Endothelial cell of umbilical vein (primary cell): ENCODE data around the gene PLEKHH3. TPM values are rescaled to one million over a fixed set of nuclear protein-coding genes. Genes with fewer than 3 reads are reported as not detected.
"Not testable (repeated sequence)": the region's sequence is repeated elsewhere in the genome, so short reads cannot be mapped to it uniquely, and the experiment has no call there.

Source experiments
- BruUV-seq: library from RNA; stranded (reverse); fragments of 400-500 nt; replicated peaks from 2 replicates; lab custom pipeline; 2021; lab: Mats Ljungman, UMichigan
- CTCF ChIA-PET: fragments of 300-600, 350-600 bp; sonication (Branson Sonifier 250); formaldehyde crosslinking; loops from one replicate; lab custom pipeline; 2021; ENCODE audit warnings: antibody characterized with exemption, inconsistent platforms; lab: Charles Lee
- POLR2A ChIA-PET: fragments of 300-600, 350-600 bp; sonication (Branson Sonifier 250); formaldehyde crosslinking; loops from one replicate; lab custom pipeline; 2021; ENCODE audit warnings: antibody characterized with exemption, inconsistent platforms; lab: Charles Lee
- DNase-seq: peaks from one replicate; pipeline ENCODE4 v3.0.0-alpha.2; 2011; ENCODE audit warnings: low read depth, low spot score
- FAIRE-seq: peaks from 2 replicates; lab custom pipeline; 2011; peaks lifted over from hg19 to GRCh38; lab: Jason Lieb, UNC
- H2AFZ ChIP-seq: 2 replicates; pipeline ENCODE4 v1.6.0; 2012; ENCODE audit warnings: low read depth, low read length, control low read depth, inconsistent platforms
- H3K27ac ChIP-seq: 2 replicates; pipeline ENCODE4 v1.5.1; 2011; ENCODE audit warnings: low read depth, mild to moderate bottlenecking, control low read depth, low read length, moderate library complexity; ENCODE audit not compliant: insufficient read depth
- H3K27me3 ChIP-seq, 2 experiments: 2 replicates each; pipeline versions ENCODE4 v1.6.0 to v1.6.1; 2011; ENCODE audit warnings: low read length in 2 of 2, mixed read lengths in 1 of 2; ENCODE audit not compliant: control insufficient read depth in 2 of 2, insufficient read depth in 2 of 2
- H3K36me3 ChIP-seq, 2 experiments: 2 replicates in 1 of 2; 3 replicates in 1 of 2; pipeline ENCODE4 v1.5.1; 2011; ENCODE audit warnings: low read length in 2 of 2, mild to moderate bottlenecking in 1 of 2, moderate library complexity in 1 of 2; ENCODE audit not compliant: control insufficient read depth in 2 of 2, insufficient read depth in 2 of 2; ENCODE audit errors: extremely low read depth in 1 of 2
- H3K4me1 ChIP-seq: 3 replicates; pipeline ENCODE4 v1.5.1; 2011; ENCODE audit warnings: mild to moderate bottlenecking, low read length; ENCODE audit not compliant: control insufficient read depth, insufficient read depth; ENCODE audit errors: extremely low read depth
- H3K4me2 ChIP-seq: 2 replicates; pipeline ENCODE4 v1.6.1; 2011; ENCODE audit warnings: low read length, control low read depth, mixed read lengths; ENCODE audit not compliant: insufficient read depth
- H3K4me3 ChIP-seq, 3 experiments: fragments of 200-600 bp in 1 of 3; sonication (generic), shearing (Covaris generic) in 1 of 3; replicated peaks in 1 of 3; 2 replicates each; pipeline ENCODE4 v1.5.1; 2011 to 2016; ENCODE audit warnings: control low read depth in 3 of 3, low read length in 3 of 3, mild to moderate bottlenecking in 2 of 3, inconsistent platforms in 1 of 3, low read depth in 1 of 3, moderate library complexity in 1 of 3; ENCODE audit not compliant: insufficient read depth in 1 of 3
- H3K79me2 ChIP-seq: 2 replicates; pipeline ENCODE4 v1.6.0; 2012; ENCODE audit warnings: low read length, inconsistent platforms; ENCODE audit not compliant: control insufficient read depth, insufficient read depth
- H3K9ac ChIP-seq: replicated peaks from 2 replicates; pipeline ENCODE3; 2011; ENCODE audit warnings: low read length, control low read depth; ENCODE audit not compliant: insufficient read depth; ENCODE audit errors: extremely low read depth
- H3K9me1 ChIP-seq: replicated peaks from 3 replicates; pipeline ENCODE4 v1.6.0; 2011; ENCODE audit warnings: mild to moderate bottlenecking, low read length; ENCODE audit not compliant: control insufficient read depth, insufficient read depth; ENCODE audit errors: extremely low read depth
- H3K9me3 ChIP-seq: replicated peaks from 2 replicates; pipeline ENCODE4 v1.5.1; 2012; ENCODE audit warnings: low read length, inconsistent platforms; ENCODE audit not compliant: control insufficient read depth, insufficient read depth
- H4K20me1 ChIP-seq: replicated peaks from 2 replicates; pipeline ENCODE3; 2011; ENCODE audit warnings: mild to moderate bottlenecking, low read length; ENCODE audit not compliant: control insufficient read depth, insufficient read depth; ENCODE audit errors: extremely low read depth
- FOS ChIP-seq: IDR thresholded peaks from 2 replicates; pipeline ENCODE4 v1.6.1; 2011; ENCODE audit warnings: mild to moderate bottlenecking, low read length, moderate library complexity, borderline replicate concordance; ENCODE audit not compliant: insufficient read depth
- GATA2 ChIP-seq: IDR thresholded peaks from 2 replicates; pipeline ENCODE4 v1.7.0; 2011; ENCODE audit warnings: low read depth, mild to moderate bottlenecking, moderate library complexity, mixed read lengths, low read length; ENCODE audit not compliant: insufficient read length, insufficient read depth
- JUN ChIP-seq: IDR thresholded peaks from 2 replicates; pipeline ENCODE4 v1.6.1; 2011; ENCODE audit warnings: borderline replicate concordance, low read depth; ENCODE audit not compliant: insufficient read length, insufficient read depth
- POLR2A ChIP-seq: IDR thresholded peaks from 2 replicates; pipeline ENCODE4 v1.6.1; 2012; ENCODE audit warnings: low read depth, mild to moderate bottlenecking, control low read depth, low read length
- dilution Hi-C: fragments of 300-500 bp; cut with MboI; formaldehyde crosslinking; loops from one replicate; pipeline ENCODE4 v1.15.0; 2019; ENCODE audit warnings: low sequenced_read_pairs; ENCODE audit not compliant: extremely low pct_ligation_motif_present
- intact Hi-C: fragments of 100-400 bp; cut with micrococcal nuclease; formaldehyde crosslinking; loops from one replicate; pipeline ENCODE4 v1.10.0; 2022
- polyA plus RNA-seq, 4 experiments: library from polyadenylated mRNA; depleted of rRNA in 3 of 4; stranded (reverse) in 3 of 4; unstranded in 1 of 4; fragments of >200 nt; gene quantifications; 2 replicates each; pipeline versions ENCODE4 v1.2.1 to v1.2.3, GENCODE V29; 2011 to 2012; ENCODE audit warnings: missing spikeins in 1 of 4
- total RNA-seq: library from RNA; stranded (reverse); gene quantifications from 2 replicates; pipeline ENCODE4 v1.2.3, GENCODE V29; 2021
- TF ChIP-seq, protein P1 (sequence below), 2 donors: IDR thresholded peaks; 1 replicate in 1 of 2; 2 replicates in 1 of 2; pipeline ENCODE4 v1.5.1; 2011; ENCODE audit warnings: low read length in 2 of 2, mild to moderate bottlenecking in 2 of 2, moderate library complexity in 2 of 2, control low read depth in 1 of 2, inconsistent platforms in 1 of 2, low read depth in 1 of 2; ENCODE audit not compliant: insufficient read depth in 1 of 2; ENCODE audit errors: extremely low read depth in 1 of 2
- TF ChIP-seq, protein P2 (sequence below): IDR thresholded peaks from 2 replicates; pipeline ENCODE4 v1.6.1; 2011; ENCODE audit not compliant: insufficient read depth, insufficient read length

The PLEKHH3 gene
- total and polyA plus RNA-seq, 2 donors (not counting 3 experiments of a cell fraction or from before 2014, with no cell fraction given): 5.4 to 11.3 TPM

DNA sequence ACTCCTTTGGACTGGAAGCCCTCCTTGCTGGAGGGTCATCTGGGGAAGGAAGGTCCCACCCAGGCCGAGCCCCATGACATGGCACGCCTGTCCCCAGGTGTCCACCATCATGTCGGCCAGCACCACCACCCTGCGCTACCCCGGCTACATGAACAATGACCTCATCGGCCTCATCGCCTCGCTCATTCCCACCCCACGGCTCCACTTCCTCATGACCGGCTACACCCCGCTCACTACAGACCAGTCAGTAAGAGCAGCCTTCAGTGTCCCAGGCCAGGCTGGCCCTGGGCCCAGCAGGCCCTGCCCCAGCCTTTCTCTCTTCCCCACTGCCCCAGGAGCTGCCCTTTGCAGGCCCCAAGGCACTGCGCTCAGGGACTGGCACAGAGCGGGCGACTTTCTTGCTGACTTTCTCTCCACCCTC, 11.2 kb downstream of the PLEKHH3 start:
- Histone ChIP-seq H3K79me2 (no peaks in the 10 kb centered on the region), H3K9me1 (no peaks in the 10 kb centered on the region), H3K9me3 (no peaks in the 10 kb centered on the region), H3K27ac (no peak overlapping the region), H4K20me1 (no peaks in the 10 kb centered on the region), H3K27me3 (no peaks in the 10 kb centered on the region), H3K36me3 (peaks cover 9 to 14% of the 10 kb centered on the region in 2 experiments), H3K9ac (no peak overlapping the region), H2AFZ (no peak overlapping the region), H3K4me1 (peaks cover 14% of the 10 kb centered on the region), H3K4me3 (no peak overlapping the region), H3K4me2 (no peak overlapping the region)
- ChIA-PET CTCF (no interaction called here), POLR2A (no interaction called here)
- intact Hi-C loops: no loop called here
- dilution Hi-C loops: no loop called here
- TF ChIP-seq FOS: no peak
- BruUV-seq: no TSS peak
- no peak for FAIRE-seq
- DNase-seq: no peak

DNA sequence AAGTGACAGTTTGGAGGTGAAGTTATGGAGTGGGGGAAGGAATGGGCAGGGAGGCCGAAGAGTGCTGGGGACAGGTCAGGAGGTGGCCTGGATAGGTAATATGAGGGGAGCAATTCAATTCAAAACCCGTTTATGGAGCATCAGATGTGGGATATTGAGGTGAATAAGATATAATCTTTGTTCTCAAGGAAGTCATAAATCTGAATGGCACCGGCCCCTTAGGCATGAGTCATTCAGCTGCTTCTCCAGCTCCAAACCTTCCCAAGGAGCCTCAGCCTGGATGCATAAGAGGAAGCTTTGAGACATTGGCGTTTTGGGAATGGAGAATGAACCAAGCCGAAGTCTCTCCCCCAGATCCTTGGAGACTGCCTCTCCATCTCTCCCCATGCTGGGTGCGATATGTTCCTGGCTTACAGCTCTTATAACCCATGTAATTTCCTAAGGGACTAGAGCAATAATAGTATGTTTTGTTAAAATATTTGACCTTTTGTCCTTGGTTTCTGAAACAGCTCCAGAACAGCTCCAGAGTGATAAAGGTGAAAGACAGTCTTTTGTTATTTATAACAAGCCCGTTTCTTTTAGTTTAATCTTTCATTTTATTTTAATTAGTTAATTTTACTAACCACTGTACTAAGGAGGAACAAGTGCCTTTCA, 16.0 kb downstream of the PLEKHH3 start:
- BruUV-seq: no TSS peak
- ChIA-PET POLR2A (interaction anchor here (0.8 kb wide), 1 partner anchor 16 kb away, joined by 3 read pairs; the partner anchor contains the start of gene PLEKHH3), CTCF (interaction anchor here (0.6 to 2.4 kb wide), 8 partner anchors 13 to 82 kb away, joined by 3 to 14 read pairs (median 6); partner anchors contain the start of genes CCR10, PLEKHH3 and TUBG1)
- H3K4me2 ChIP-seq: peak overlapping the region; percentile 59
- no peak overlapping the region for H3K27ac ChIP-seq
- no peaks in the 10 kb centered on the region for H3K9me3 ChIP-seq
- H4K20me1 ChIP-seq: no peaks in the 10 kb centered on the region
- dilution Hi-C loops (no loop called here), intact Hi-C loops (loop anchor here (2.0 kb wide), 1 partner anchor 16 kb away; the partner anchor contains the start of gene PLEKHH3)
- TF ChIP-seq POLR2A (no peak), GATA2 (peak; percentile 92), JUN (peak; percentile 73), FOS (peak; percentile 91)
- TF ChIP-seq, protein P1, sequence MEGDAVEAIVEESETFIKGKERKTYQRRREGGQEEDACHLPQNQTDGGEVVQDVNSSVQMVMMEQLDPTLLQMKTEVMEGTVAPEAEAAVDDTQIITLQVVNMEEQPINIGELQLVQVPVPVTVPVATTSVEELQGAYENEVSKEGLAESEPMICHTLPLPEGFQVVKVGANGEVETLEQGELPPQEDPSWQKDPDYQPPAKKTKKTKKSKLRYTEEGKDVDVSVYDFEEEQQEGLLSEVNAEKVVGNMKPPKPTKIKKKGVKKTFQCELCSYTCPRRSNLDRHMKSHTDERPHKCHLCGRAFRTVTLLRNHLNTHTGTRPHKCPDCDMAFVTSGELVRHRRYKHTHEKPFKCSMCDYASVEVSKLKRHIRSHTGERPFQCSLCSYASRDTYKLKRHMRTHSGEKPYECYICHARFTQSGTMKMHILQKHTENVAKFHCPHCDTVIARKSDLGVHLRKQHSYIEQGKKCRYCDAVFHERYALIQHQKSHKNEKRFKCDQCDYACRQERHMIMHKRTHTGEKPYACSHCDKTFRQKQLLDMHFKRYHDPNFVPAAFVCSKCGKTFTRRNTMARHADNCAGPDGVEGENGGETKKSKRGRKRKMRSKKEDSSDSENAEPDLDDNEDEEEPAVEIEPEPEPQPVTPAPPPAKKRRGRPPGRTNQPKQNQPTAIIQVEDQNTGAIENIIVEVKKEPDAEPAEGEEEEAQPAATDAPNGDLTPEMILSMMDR (IDR thresholded peaks at IDR 0.05; ENCODE audit: extremely low read depth in 1 of 2, insufficient read depth in 1 of 2, low read depth in 1 of 2, low read length in 2 of 2): no peak
- TF ChIP-seq, protein P2, sequence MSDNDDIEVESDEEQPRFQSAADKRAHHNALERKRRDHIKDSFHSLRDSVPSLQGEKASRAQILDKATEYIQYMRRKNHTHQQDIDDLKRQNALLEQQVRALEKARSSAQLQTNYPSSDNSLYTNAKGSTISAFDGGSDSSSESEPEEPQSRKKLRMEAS: no peak
- no peak overlapping the region for H3K4me3 ChIP-seq
- H3K27me3 ChIP-seq: no peaks in the 10 kb centered on the region
- FAIRE-seq (peak; percentile 91), DNase-seq (peak; percentile 63)
- peaks cover 0 to 2% of the 10 kb centered on the region in 2 experiments for H3K36me3 ChIP-seq
- H3K79me2 ChIP-seq: no peaks in the 10 kb centered on the region
- H3K9ac ChIP-seq: no peak overlapping the region
- no peaks in the 10 kb centered on the region for H3K9me1 ChIP-seq
- H3K4me1 ChIP-seq: peaks cover 17% of the 10 kb centered on the region
- no peak overlapping the region for H2AFZ ChIP-seq

DNA sequence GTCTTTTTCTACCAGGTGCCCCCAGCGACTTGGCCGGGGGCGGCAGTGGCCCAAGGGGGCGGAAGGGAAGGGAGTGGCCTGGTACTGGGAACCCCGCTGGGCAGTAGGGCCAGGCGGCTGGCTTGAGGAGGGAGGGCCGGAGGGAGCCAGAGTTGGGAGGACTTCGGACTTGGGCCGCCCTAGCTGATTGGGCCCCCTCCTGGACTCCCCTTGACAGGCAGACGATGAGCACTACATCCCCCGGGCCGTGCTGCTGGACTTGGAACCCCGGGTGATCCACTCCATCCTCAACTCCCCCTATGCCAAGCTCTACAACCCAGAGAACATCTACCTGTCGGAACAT, 16.9 kb downstream of the PLEKHH3 start:
- H3K79me2 ChIP-seq, BruUV-seq, POLR2A ChIA-PET, H3K27me3 ChIP-seq, H2AFZ ChIP-seq, H4K20me1 ChIP-seq, H3K4me3 ChIP-seq, H3K9me1 ChIP-seq, H3K27ac ChIP-seq, dilution Hi-C loops, H3K9ac ChIP-seq, H3K9me3 ChIP-seq, DNase-seq, H3K36me3 ChIP-seq: not testable (repeated sequence)
- FAIRE-seq: peak; percentile 21
- intact Hi-C loops: loop anchor here (2.0 to 5.0 kb wide), 2 partner anchors 17 to 53 kb away; partner anchors contain the start of genes PLEKHH3, RETREG3 and TUBG1
- CTCF ChIA-PET: interaction anchor here (1.2 to 2.4 kb wide), 7 partner anchors 7 to 41 kb away, joined by 3 to 14 read pairs (median 4); partner anchors contain the start of genes CCR10 and PLEKHH3
- Histone ChIP-seq H3K4me2 (peak overlapping the region; percentile 69), H3K4me1 (peaks cover 17% of the 10 kb centered on the region)
